Lower lobe of right lung (tissue), 2 donors: ENCODE results near the gene CADM2. TPM values are rescaled to one million over a fixed set of nuclear protein-coding genes. Genes with fewer than 3 reads are reported as not detected.

ENCODE experiments used
- ATAC-seq, 2 donors: fragments of 200-7000 bp; cut with Tn5 transposase; one replicate each; pipeline ENCODE4 v1.9.1; 2020 to 2022; ENCODE audit warnings: mild to moderate bottlenecking in 2 of 2, moderate library complexity in 2 of 2
- DNase-seq: peaks from one replicate; pipeline ENCODE4 v3.0.0-alpha.2; 2020
- H3K27ac ChIP-seq: fragments of 200-600 bp; one replicate; pipeline ENCODE4 v1.8.0; 2022
- H3K27me3 ChIP-seq: fragments of 200-600 bp; one replicate; pipeline ENCODE4 v1.8.0; 2022; ENCODE audit warnings: low read depth
- H3K36me3 ChIP-seq: fragments of 200-600 bp; one replicate; pipeline ENCODE4 v1.8.0; 2022; ENCODE audit warnings: mild to moderate bottlenecking
- H3K4me1 ChIP-seq: fragments of 200-600 bp; one replicate; pipeline ENCODE4 v1.8.0; 2022
- H3K4me3 ChIP-seq: fragments of 200-600 bp; one replicate; pipeline ENCODE4 v1.8.0; 2022; ENCODE audit warnings: mild to moderate bottlenecking
- H3K9me3 ChIP-seq: fragments of 200-600 bp; one replicate; pipeline ENCODE4 v1.8.0; 2022
- CTCF ChIP-seq: fragments of 200-600 bp; IDR thresholded peaks from one replicate; pipeline ENCODE4 v1.8.0; 2022; ENCODE audit warnings: antibody characterized with exemption, mild to moderate bottlenecking
- intact Hi-C: fragments of 100-400 bp; cut with DNase I; formaldehyde crosslinking; loops from one replicate; pipeline ENCODE4 v1.11.0; 2022
- total RNA-seq: library from RNA; stranded (reverse); fragmentation: NEBNext Ultra II Directional; extraction: Animal tissue kit (Norgen Biotek cat#: 25700); gene quantifications from one replicate; pipeline ENCODE4 v1.2.1, GENCODE V29; 2021
- donor health status: DM: no; HTN: yes; CAD: no; lungs with severe emphysema.

CADM2 gene
- total RNA-seq, 1 donor from 2014 or later = 0.83 TPM

- no peaks in the 10 kb centered on the region for H3K36me3 ChIP-seq
- H3K4me3 ChIP-seq = no peak overlapping the region
- H3K27me3 ChIP-seq = no peaks in the 10 kb centered on the region
- TF ChIP-seq CTCF = no peak
- no peak overlapping the region for H3K27ac ChIP-seq
- intact Hi-C loops = no loop called here
- ATAC-seq (no peak), DNase-seq (no peak)
- no peaks in the 10 kb centered on the region for H3K4me1 ChIP-seq
- no peaks in the 10 kb centered on the region for H3K9me3 ChIP-seq
These were observed 1088.4 kb downstream of the CADM2 start for GRCh38 chr3:86047161-86047560.

- no peaks in the 10 kb centered on the region for H3K4me1 ChIP-seq
- ATAC-seq (no peak), DNase-seq (no peak)
- intact Hi-C loops = no loop called here
- H3K27ac ChIP-seq = no peak overlapping the region
- H3K9me3 ChIP-seq = no peaks in the 10 kb centered on the region
- no peak overlapping the region for H3K4me3 ChIP-seq
- H3K27me3 ChIP-seq = no peaks in the 10 kb centered on the region
- no peak for TF ChIP-seq CTCF
- H3K36me3 ChIP-seq = no peaks in the 10 kb centered on the region
These were observed 1092.3 kb downstream of the CADM2 start for GRCh38 chr3:86051058-86051457.

- TF ChIP-seq CTCF = no peak
- H3K27ac ChIP-seq = no peak overlapping the region
- DNase-seq (no peak), ATAC-seq (peak in 1 of 2 donors; percentile 38)
- H3K4me3 ChIP-seq = no peak overlapping the region
- H3K36me3 ChIP-seq = no peaks in the 10 kb centered on the region
- H3K27me3 ChIP-seq = no peaks in the 10 kb centered on the region
- intact Hi-C loops = no loop called here
- H3K9me3 ChIP-seq = no peaks in the 10 kb centered on the region
- H3K4me1 ChIP-seq = no peaks in the 10 kb centered on the region
These were observed 1097.2 kb downstream of the CADM2 start for GRCh38 chr3:86056032-86056431.

GRCh38 chr3:86056962-86057361 lies 1098.2 kb downstream of the CADM2 start:
- no peaks in the 10 kb centered on the region for H3K27me3 ChIP-seq
- no peaks in the 10 kb centered on the region for H3K9me3 ChIP-seq
- H3K4me1 ChIP-seq = no peaks in the 10 kb centered on the region
- intact Hi-C loops = no loop called here
- ATAC-seq (no peak), DNase-seq (no peak)
- TF ChIP-seq CTCF = no peak
- no peaks in the 10 kb centered on the region for H3K36me3 ChIP-seq
- H3K4me3 ChIP-seq = no peak overlapping the region
- no peak overlapping the region for H3K27ac ChIP-seq

GRCh38 chr3:86073799-86074198 lies 1115.0 kb downstream of the CADM2 start:
- no peak overlapping the region for H3K4me3 ChIP-seq
- intact Hi-C loops = no loop called here
- TF ChIP-seq CTCF = no peak
- no peaks in the 10 kb centered on the region for H3K36me3 ChIP-seq
- no peak for DNase-seq
- H3K9me3 ChIP-seq = no peaks in the 10 kb centered on the region
- no peak overlapping the region for H3K27ac ChIP-seq
- ATAC-seq = no peak
- H3K4me1 ChIP-seq = no peaks in the 10 kb centered on the region
- no peaks in the 10 kb centered on the region for H3K27me3 ChIP-seq
